NCI-H2029 treated with DMSO at 0.1 percent for 48 hours (cell line): Measurements from ENCODE around the gene TAPT1.
"Not testable (repeated sequence)": the region's sequence is repeated elsewhere in the genome, so short reads cannot be mapped to it uniquely, and the experiment has no call there.

Experiments used
- DNase-seq: peaks from one replicate; lab custom pipeline; 2025; lab: John Stamatoyannopoulos, UW

TAPT1 gene

DNA sequence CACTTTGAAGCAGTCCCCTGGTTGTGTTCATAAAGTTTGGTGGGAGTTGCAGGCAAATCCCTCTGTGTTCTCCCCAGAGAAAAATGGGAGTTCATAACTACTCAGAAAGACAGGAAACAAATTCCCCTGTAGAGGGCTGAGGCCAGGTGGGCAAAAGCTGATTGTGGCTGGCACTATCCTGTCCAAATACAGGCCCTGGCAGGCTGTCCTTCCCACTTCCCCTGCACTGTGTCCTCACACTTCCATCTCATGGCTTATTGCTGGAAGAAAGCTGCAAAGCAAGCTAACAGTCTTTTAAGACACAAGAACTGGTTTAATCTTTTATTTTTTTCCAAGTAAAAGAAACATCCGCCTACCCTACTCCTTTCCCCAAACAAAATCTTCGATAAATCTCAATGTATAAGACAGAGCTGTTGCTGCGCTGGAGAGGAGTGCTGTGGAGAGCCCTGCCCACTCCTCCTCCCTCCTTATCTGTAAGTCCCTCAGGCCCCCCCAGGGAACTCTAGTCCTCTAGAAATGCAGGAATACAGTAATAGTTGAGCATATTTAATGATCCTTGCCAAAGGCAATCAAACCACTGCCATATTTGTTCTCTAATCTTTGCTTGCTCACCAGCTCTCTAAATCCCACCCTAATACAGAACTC, 14.0 kb downstream of the TAPT1 start:
- DNase-seq, result no peak

DNA sequence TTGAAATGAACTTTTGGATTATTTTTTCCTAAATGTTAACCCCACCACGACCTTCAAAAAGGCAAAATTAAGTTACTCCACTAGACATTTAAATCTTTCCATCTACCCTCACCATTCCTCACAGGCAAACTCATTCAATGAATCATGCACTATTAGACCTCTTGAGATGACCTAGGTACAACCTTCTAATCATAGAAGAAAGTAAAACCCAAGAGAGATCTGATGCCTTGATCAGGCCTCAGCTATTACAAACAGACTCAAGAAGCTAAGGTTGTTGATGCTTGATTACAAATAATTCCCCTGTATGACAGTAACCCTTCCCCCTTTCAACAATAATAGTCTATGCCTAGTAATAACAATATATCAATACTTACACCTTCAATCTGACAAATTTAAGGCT, 18.9 kb downstream of the TAPT1 start:
- no peak for DNase-seq

DNA sequence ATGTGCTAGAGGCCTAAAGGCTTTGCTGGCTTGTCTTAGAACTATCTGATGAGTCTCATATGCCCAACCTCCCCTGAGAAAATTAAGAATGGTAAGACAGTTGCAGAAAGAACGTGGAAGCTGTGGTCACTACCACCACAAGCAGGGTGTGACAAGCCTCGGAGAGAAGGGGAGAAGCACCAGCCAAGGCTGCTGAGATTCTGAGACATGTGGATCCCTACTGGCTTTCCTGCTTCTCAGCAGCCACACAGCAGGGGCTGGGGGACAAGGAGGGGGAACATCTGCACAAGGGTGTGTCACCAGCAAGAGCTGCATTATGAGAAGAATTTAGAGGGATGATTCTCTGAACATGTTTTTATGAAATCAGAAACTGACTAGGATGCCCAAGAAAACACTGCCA, 19.4 kb downstream of the TAPT1 start:
- DNase-seq, result no peak

DNA sequence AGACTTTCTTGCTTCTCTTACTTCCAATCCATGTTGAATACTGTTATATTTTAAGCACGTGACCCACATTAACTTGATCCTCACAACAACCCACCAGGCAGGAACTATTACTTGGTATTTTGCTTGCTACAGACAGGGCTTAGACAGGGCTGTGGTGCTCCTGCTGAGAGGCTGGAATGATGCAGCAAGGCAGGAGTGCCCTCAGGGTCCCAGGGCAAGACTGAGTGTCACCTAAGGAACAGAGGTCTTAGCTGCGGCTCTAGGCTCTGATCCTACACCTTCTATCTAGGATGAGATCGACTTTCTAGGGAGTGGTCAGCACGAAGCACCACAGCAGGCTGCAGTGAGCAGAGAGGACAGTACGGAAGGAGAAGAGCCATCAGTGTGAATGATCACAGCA, 20.0 kb downstream of the TAPT1 start:
- DNase-seq, result no peak

DNA sequence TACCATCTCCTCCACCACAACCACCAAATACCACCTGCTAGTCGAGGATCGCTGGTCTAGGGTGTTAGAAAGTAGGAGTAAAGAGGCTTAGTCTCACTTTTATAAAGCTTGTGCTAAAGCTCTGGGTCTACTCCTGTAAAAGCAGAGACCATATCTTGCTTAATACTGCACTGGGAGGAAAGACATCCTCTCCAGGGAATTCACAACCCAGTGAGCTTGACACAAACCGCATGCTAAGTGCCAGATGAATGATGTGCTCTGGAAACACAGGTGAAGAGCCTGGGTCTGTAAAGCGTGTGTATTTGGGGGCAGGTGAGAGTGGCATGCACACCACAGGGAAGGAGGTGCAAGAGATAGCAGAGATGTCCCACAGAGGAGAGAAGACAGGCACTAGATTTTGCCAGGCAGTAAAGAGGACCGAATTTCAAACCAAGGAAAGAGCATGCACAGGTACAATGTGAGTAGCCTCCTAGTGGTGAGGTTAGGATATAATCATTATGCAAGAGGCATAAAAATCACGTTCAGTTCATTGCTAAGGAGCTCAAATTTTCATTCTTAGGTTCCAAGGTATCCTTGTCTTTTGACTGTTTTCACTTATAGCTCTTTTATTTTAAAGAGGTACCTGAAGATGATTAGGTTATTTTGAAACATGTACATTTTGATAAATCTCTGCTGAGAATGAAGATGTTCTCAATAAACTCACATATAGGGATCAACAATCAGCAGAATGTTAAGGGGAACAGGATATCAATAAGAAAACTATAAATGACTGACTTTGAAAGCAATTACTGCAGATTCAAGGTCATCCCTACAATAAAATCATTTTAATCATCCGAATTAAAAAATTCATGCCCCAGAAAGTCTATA, 20.7 kb downstream of the TAPT1 start:
- DNase-seq, result peak; percentile 50

DNA sequence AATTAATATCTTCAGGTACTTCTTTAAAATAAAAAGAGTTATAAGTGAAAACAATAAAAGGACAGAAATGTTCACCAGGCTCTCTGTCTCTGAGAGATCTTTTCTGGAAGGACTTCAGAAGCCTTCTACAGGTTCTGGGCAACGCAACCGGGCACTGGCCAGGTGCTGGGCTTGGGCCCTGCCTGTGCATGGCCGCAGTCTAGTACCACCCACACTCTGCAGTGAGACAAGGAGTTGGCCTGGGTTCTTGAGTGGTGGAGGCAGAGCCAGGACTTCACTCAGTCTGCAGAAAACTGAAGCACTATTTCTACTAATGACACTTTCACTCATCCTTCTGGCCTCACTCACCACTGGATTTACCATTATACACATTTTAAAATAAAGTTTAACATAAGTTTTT, 21.8 kb downstream of the TAPT1 start:
- DNase-seq, result no peak

DNA sequence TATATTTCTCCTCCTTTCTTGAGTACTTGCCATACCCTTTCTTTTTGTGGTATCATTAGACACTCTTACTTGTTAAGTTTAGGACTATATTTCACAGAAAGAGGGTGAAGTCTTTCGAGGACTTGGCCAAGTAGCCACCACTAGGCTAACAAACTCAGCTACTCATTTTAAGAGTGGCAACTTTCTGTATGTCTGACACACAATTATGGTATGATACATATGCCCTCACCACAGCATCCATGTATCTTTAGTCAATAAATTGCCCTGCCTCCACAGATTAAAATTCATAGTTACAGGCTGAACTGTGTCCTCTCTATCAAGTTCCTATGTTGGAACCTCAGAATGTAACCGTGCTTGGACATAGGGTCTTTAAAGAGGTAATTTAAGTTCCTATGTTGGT, 23.2 kb downstream of the TAPT1 start:
- no peak for DNase-seq

DNA sequence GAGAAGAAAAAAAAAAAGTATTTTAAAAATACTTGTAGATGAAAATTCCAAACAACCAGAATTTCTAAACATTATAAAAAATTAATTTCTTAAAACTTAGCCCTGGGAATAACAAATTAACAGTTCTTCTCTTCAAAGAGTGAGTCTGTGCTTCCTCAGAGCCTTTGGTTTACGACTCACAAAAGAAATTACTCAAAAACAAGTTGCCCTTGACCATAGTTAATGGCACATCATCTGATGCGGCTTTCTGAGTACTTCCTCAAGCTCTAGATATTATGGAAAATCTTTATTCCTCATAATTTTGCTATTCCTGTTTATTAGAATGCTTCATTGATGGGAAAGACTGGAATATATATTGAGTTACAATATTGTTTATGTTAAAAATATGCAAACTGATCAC, 23.7 kb downstream of the TAPT1 start:
- DNase-seq, result no peak

DNA sequence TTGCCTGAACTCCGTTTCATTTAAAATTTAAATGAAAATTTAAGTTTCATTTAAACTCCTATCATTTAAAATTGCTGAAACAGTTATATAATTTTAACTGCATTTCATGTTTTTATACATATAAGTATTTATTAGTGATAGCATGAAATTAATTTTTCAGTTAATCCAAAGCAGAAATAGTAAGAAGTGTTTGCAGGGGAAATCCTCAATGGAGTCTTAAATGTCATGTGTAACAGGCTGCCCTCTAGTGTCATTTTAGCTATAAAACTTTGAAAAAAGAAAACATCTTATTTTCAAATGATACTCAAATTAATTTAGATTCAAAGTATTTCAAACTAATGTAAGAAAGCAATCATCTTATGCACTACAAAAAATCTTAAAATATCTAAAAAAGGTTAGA, 27.2 kb downstream of the TAPT1 start:
- DNase-seq, result peak; percentile 18

DNA sequence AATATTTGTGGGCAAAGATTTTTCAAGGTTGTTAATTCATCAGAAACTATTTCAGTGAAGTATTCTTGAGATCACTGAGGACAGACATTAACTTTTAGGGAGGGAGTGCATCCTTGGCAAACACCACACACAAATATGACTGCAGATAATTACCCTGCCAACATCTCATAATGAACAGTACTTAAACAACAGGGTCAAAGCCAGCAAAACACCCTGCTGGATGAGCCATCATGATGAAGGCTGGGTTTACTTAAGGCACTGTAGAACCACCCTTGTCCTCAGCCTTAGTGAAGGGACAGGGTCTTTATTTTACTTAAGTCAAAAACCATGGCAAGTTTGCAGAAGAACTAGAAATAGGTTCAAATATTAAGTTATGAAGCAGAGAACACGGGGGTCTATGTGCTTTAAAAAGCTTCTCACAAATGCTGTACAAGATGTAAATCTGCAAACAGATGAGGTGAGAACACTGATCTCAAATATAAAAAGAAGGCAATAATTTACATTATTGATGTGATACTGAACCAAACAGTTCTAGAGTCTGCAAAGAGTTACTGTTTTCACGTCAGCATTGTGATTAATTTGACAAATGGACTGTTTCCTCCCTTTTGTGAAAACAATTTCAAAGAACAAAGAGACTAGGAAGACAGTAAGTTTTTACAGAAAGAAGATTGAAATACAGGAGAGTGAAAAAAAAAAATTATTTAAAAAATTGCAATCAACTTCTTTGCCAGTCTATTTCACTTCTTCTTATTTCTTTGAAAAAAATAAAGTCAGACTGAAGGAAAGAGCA, 28.2 kb downstream of the TAPT1 start:
- DNase-seq, result peak; percentile 16

DNA sequence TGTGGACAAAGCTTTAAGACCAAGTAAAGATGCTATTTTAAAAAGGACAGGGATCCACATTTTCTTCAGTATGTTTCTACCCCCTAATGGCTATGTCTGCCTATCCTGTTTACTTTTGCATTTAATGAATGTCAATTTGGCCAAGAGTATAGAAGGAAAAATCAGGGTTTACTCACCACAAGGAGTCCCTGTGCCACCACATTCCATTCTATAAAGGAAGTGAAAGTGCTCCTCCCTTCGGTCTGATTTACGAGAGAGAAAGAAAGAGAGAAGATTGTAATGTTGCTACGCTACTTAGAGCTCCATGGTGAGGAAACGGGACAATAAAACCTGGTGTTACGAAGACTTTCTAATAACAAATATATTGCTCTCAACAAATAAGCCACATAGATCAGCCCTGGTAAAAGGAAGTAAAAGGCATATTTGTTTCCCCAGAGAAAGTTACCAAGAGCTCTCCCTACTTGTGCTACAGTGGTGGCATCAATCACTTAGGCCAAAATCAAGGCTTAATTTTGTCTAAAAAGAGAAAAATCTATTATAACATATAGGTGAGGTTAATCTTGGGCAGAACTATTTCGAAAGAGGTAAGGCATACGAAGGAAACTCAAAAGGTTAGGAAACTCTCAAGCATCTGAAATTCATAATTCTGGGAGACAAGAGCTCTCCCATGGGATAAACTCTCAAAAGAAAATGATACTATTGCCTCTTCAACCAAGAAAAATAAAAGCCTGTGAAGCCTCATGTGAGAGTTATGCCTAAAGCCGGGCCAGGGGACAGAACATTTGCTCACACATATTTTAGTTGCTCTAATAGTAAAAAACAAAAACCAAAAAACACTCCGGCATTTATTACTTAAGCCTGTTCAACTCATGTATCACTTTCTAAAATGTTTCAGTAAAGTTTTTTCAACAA, 29.5 kb downstream of the TAPT1 start:
- DNase-seq, result no peak

DNA sequence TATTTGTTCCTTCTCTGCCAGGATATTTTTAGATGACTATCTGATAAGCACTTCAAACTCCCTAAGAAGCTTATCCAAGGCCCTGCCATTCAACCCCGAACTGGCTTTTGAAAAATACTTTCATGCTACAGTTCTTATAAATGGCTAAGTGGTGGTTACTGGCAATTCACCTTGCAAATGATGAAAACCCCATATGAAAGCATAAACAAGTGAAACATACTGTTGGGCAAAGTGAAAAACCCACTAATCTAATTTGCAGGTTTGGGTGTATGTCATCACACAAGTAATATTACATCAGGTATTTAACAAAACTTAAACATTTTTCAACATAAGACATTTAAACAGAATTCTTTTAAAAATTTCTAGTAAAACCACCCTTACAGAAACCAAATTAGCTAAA, 31.1 kb downstream of the TAPT1 start:
- no peak for DNase-seq

DNA sequence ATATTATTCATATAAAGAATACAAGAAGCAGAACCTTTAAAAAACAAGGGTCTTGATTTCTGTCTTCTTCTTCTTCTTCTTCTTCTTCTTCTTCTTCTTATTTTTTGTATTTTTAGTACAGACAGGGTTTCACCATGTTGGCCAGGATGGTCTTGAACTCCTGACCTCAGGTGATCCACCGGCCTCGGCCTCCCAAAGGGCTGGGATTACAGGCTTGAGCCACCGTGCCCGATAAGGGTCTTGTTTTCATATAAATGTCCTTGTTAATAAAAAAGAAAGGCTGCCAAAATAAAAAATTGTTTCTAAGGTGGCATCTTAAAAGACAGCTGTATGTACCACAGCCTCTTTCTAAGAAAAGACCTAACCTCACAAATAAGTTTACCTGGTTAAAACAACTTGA, 31.5 kb downstream of the TAPT1 start:
- not testable (repeated sequence) for DNase-seq

DNA sequence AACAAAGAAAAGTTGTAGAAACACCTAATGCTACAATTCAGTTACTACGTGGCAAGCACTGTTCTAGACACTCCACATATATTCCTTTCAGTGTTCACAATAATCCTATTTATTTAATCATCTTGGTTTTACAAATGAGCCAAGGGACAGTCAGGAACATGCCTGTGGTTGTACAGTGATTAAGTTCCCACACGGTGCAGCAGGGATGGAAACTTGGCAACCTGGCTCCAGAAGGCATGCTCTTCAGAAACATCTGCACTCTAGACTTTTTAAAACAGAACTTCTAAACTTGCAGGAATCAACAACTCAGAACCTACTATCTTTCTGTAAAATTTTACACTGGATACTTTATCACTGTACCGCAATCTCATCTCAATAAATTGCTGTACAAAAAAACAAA, 32.1 kb downstream of the TAPT1 start:
- no peak for DNase-seq

DNA sequence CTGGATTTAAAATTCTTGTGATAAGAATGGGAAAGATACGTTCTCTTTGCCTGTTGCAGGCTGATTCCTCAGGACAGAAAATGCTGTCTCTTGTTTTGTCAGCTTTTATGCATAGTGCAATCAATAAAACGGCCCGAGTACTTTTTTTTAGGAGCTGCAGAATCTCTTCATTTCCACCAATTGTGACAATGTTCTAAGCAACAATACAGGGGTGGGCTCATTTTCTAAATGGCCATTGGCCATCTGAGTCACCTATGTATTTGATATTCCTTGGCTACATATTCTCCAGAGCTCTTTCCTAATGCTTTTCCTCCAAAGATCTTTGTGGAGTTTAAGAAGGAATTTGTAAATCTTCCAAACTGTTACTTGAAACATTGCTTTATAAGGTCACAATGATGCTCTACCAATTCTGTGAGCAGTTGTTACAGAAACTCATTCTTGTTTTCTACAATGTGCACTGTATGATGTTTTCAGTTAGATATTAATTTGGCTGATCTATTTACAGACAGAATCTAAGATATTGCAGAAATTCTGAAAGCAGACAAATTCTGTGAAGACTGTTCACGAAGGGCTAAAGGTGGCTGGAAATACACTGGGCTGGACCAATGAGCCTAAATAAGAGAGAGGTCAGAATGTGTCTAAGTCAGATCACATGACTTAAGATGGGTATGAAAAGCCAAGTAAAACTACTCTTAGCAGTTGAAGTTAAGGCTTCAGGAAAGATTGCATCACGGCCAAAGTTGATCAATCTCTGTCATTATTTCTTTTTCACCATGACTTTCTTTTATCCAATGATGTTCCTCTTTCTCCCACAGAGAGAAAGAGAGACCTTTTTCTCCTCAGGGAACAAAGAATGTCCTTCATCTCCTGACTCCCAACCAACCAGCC, 33.4 kb downstream of the TAPT1 start:
- no peak for DNase-seq

DNA sequence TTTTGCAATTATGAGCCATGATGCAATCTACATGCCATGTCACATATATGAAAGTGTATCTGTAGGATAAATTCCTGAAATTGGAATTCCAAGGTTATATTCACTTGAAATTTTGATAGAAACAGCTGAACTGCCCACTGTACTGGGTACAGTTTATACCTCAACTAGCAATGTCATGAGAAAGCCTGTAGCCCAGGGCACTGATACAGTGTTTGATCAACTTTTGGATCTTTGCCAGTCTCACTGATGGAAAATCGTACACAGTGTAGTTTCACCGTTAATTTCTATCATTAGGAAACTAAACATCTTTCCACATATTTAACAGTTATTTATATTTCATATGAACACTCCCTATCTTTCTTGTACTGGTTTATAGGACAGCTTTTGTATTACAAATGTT, 34.2 kb downstream of the TAPT1 start:
- DNase-seq, result no peak

DNA sequence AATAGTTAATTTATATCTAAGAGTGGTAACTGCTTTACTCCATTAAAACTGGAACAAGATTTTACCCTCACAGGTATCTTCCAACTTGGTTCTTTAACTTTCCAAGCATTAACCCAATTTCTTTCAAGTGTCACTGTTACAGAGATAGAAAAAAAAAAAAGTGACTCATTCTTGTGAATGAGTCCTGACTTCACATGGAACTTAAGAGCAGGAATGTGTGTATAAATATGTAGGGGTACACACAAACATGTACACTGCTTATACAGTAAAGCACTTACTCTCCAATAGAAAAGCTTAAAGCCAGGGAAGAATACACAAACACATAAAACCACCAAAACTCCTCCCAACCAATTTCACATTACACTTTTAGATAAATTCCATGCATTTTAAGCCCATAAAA, 38.8 kb downstream of the TAPT1 start:
- DNase-seq, result no peak

DNA sequence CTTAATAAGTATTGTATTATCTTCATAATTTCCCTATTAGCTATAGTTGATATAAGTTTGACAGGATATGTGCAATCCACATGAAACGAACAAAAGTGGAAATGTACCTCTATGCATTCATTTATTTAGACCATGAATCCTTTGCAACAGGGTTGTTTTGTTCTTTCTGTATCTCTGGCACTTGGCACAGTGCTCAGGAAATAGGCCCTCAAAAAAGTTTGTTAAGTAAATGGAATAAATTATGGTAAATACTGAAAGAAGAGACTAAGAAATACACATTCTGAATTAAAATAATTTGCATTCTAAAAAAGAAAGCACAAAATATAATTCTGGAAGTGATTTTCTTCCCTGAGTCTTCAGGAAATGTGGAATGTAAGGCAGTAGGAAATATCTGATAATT, 39.3 kb downstream of the TAPT1 start:
- no peak for DNase-seq

DNA sequence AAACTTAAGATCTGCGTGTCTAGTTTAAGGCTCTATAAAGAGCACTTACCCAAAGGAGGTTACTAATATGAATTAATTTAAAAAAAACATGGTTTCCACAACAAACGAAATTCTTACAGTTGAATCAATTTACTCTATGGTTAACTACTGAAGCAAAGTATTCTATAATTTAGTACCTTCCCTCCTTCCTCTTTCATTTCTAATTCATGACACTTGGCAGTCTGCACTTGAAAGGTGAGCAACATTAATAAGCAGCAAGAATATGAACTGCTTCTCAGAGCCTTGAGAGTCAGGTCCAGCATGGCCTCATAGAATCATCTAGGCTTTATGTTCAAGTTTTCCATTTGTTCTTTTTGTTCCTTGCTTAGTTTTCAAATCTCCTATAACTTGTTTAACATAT, 42.7 kb downstream of the TAPT1 start:
- DNase-seq, result no peak

DNA sequence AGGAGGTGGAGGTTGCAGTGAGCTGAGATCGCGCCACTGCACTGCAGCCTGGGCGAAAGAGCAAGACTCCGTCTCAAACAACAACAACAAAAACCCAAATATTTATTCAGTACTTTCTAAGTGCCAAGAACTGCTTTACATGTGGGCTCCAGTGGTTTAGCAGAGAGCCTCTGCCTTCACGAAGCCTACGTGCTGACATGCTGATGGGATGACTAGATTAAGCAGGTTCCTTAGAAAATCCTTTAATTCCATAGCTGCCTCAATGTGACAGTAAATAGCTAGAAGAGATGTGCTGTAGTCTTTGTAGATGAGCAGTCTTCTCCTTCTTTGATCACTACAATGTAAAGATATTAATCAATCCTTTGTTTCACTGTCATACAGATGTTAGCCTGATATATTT, 49.6 kb downstream of the TAPT1 start:
- DNase-seq, result no peak

DNA sequence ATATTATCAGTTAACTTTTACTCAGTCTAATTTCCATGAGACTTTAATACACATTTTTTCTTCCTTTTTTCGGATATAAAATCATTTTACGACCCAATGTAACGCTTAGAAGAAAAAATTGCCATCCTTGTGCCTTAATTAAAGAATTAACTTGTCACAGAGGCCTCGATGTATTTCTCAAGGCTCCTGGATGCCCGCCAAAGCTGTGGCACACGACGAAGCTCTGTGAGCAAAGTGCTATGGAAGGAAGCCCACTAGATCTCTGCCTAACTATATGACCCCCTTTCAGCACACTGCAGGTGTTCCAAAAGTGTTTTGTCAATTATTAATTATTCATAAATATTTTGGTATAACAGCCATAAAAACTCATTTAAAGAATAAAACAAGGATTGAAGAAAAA, 54.4 kb downstream of the TAPT1 start:
- DNase-seq, result no peak
